ENCODE measurements around the gene CTIF. TPM values are rescaled to one million over a fixed set of nuclear protein-coding genes. Genes with fewer than 3 reads are reported as not detected.

Gene CTIF
- total RNA-seq, 1 donor from 2014 or later: 60.0 TPM

DNA sequence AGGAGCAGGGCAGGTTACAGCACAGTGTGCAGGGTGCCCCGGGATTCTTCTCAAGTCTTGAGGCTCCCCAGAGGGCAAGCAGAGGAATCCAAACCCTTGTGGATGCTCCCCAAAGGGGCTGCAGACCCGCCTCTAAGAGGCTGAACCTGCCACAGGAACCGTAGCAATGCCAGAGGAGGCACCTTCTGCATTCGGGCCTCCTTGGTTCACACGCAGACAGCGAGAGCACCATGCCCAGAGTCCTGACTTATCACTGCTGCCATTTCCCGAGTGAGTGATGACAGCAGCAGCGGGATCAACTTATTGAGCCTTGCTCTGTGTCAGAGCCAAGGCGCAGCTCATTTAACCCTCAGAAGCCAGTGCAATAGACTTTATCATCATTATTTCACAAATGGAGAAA, 203.5 kb downstream of the CTIF start:
- Histone ChIP-seq H3K27me3 (ENCODE audit: low read depth) (no peaks in the 10 kb centered on the region), H3K4me1 (peaks cover 51% of the 10 kb centered on the region)
- intact Hi-C loops (cut with micrococcal nuclease): no loop called here

GRCh38 chr18:48742706-48743475, 204.1 kb downstream of the CTIF start:
- Histone ChIP-seq H3K27ac (replicated peaks) (peak overlapping the region; percentile 37), H3K36me3 (no peaks in the 10 kb centered on the region), H3K4me1 (peaks cover 51% of the 10 kb centered on the region), H3K4me3 (no peak overlapping the region), H3K27me3 (ENCODE audit: low read depth) (no peaks in the 10 kb centered on the region), H3K9me3 (replicated peaks) (no peaks in the 10 kb centered on the region)
- intact Hi-C loops (cut with micrococcal nuclease): no loop called here
- DNase-seq: peak; percentile 55
- TF ChIP-seq, protein P1, sequence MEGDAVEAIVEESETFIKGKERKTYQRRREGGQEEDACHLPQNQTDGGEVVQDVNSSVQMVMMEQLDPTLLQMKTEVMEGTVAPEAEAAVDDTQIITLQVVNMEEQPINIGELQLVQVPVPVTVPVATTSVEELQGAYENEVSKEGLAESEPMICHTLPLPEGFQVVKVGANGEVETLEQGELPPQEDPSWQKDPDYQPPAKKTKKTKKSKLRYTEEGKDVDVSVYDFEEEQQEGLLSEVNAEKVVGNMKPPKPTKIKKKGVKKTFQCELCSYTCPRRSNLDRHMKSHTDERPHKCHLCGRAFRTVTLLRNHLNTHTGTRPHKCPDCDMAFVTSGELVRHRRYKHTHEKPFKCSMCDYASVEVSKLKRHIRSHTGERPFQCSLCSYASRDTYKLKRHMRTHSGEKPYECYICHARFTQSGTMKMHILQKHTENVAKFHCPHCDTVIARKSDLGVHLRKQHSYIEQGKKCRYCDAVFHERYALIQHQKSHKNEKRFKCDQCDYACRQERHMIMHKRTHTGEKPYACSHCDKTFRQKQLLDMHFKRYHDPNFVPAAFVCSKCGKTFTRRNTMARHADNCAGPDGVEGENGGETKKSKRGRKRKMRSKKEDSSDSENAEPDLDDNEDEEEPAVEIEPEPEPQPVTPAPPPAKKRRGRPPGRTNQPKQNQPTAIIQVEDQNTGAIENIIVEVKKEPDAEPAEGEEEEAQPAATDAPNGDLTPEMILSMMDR (IDR thresholded peaks at IDR 0.05; ENCODE audit: borderline replicate concordance): no peak

More for the DNA sequence above, 203.5 kb downstream of the CTIF start:
- Histone ChIP-seq H3K4me3 (no peak overlapping the region), H3K36me3 (no peaks in the 10 kb centered on the region), H3K9me3 (replicated peaks) (no peaks in the 10 kb centered on the region), H3K27ac (replicated peaks) (peak overlapping the region; percentile 37)
- TF ChIP-seq, protein P1 (IDR thresholded peaks at IDR 0.05; ENCODE audit: borderline replicate concordance): no peak
- no peak for DNase-seq

GRCh38 chr18:48743886-48744285, 205.1 kb downstream of the CTIF start:
- Histone ChIP-seq H3K4me1 (peaks cover 51% of the 10 kb centered on the region), H3K27me3 (ENCODE audit: low read depth) (no peaks in the 10 kb centered on the region), H3K27ac (replicated peaks) (peak overlapping the region; percentile 37), H3K4me3 (no peak overlapping the region), H3K9me3 (replicated peaks) (no peaks in the 10 kb centered on the region), H3K36me3 (no peaks in the 10 kb centered on the region)
- intact Hi-C loops (cut with micrococcal nuclease): no loop called here
- TF ChIP-seq, protein P1 (IDR thresholded peaks at IDR 0.05; ENCODE audit: borderline replicate concordance): no peak
- DNase-seq: no peak

GRCh38 chr18:48745293-48745692, 206.5 kb downstream of the CTIF start:
- Histone ChIP-seq H3K9me3 (replicated peaks) (no peaks in the 10 kb centered on the region), H3K36me3 (no peaks in the 10 kb centered on the region), H3K27me3 (ENCODE audit: low read depth) (no peaks in the 10 kb centered on the region), H3K27ac (replicated peaks) (no peak overlapping the region), H3K4me1 (peaks cover 51% of the 10 kb centered on the region), H3K4me3 (no peak overlapping the region)
- TF ChIP-seq, protein P1 (IDR thresholded peaks at IDR 0.05; ENCODE audit: borderline replicate concordance): no peak
- DNase-seq: no peak
- intact Hi-C loops (cut with micrococcal nuclease): no loop called here

DNA sequence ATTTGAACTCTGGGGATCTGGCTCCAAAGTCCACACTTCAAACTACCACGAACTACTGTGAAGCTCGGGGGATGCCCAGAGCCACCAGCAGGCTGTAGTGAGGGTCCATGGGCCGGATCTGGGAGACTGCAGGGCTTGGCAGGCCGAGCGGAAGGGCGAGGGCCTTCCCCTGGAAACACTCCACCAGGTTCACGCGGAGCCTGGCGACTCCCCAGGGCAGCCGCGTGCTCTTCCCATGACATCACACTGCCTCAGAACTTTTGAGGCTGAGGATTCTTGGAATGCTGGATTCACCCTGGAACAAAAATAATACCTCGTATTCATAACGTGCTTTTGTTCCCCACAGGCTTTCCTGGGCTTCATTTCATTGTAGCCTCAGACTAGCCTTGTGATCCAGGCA, 210.9 kb downstream of the CTIF start:
- Histone ChIP-seq H3K4me3 (no peak overlapping the region), H3K27me3 (ENCODE audit: low read depth) (no peaks in the 10 kb centered on the region), H3K4me1 (peaks cover 56% of the 10 kb centered on the region), H3K36me3 (no peaks in the 10 kb centered on the region), H3K27ac (replicated peaks) (peak overlapping the region; percentile 86), H3K9me3 (replicated peaks) (no peaks in the 10 kb centered on the region)
- DNase-seq: peak; percentile 73
- intact Hi-C loops (cut with micrococcal nuclease): no loop called here
- TF ChIP-seq, protein P1 (IDR thresholded peaks at IDR 0.05; ENCODE audit: borderline replicate concordance): peak; percentile 58

All from left ventricle myocardium inferior (tissue), 1 donor.